HG03378 (cell line): ENCODE data around the gene ING5.
"Not testable (repeated sequence)": the region's sequence is repeated elsewhere in the genome, so short reads cannot be mapped to it uniquely, and the experiment has no call there.

Source experiments
- ATAC-seq: cut with Tn5 transposase; IDR thresholded peaks from one replicate; pipeline ENCODE4 v1.9.1; 2021; ENCODE audit warnings: mild to moderate bottlenecking, moderate library complexity; ENCODE audit not compliant: unreplicated experiment

ING5 gene

GRCh38 chr2:241701399-241702154 lies at the start of gene ING5:
Gene ING5, plus strand, starts transcription at chr2:241702039. Its CDS starts 27 bp downstream, at chr2:241702066.
- peak; percentile 34 for ATAC-seq

GRCh38 chr2:241652142-241652541 lies 49.7 kb upstream of the ING5 start:
- ATAC-seq: no peak

GRCh38 chr2:241652722-241653121 lies 49.1 kb upstream of the ING5 start:
- no peak for ATAC-seq

- ATAC-seq: no peak
These were observed 48.6 kb upstream of the ING5 start for GRCh38 chr2:241653210-241653750.

GRCh38 chr2:241654551-241654950 lies 47.3 kb upstream of the ING5 start:
- ATAC-seq: no peak

GRCh38 chr2:241655516-241656189 lies 46.2 kb upstream of the ING5 start:
- ATAC-seq: no peak

- ATAC-seq: no peak
These were observed 45.6 kb upstream of the ING5 start for GRCh38 chr2:241656190-241656741.

- ATAC-seq: no peak
These were observed 44.0 kb upstream of the ING5 start for GRCh38 chr2:241657786-241658254.

- no peak for ATAC-seq
These were observed 43.5 kb upstream of the ING5 start for GRCh38 chr2:241658296-241658695.

GRCh38 chr2:241659150-241659739 lies 42.6 kb upstream of the ING5 start:
- ATAC-seq: no peak

GRCh38 chr2:241660593-241661213 lies 41.1 kb upstream of the ING5 start:
- ATAC-seq: no peak

- ATAC-seq: not testable (repeated sequence)
These were observed 39.1 kb upstream of the ING5 start for GRCh38 chr2:241662731-241663130.

- no peak for ATAC-seq
These were observed 36.0 kb upstream of the ING5 start for GRCh38 chr2:241665731-241666440.

GRCh38 chr2:241666627-241667400 lies 35.0 kb upstream of the ING5 start:
- no peak for ATAC-seq

GRCh38 chr2:241668354-241668753 lies 33.5 kb upstream of the ING5 start:
- no peak for ATAC-seq

- ATAC-seq: no peak
These were observed 33.0 kb upstream of the ING5 start for GRCh38 chr2:241668839-241669238.

- no peak for ATAC-seq
These were observed 31.3 kb upstream of the ING5 start for GRCh38 chr2:241670333-241671110.

GRCh38 chr2:241671457-241672240 lies 30.2 kb upstream of the ING5 start:
- no peak for ATAC-seq
